CD4-positive, alpha-beta T cell treated with Interleukin-6 for 4 hours (primary cell): Measurements from ENCODE around the gene CDH1.
"Not testable (repeated sequence)": the region's sequence is repeated elsewhere in the genome, so short reads cannot be mapped to it uniquely, and the experiment has no call there.

Experiments used
- DNase-seq: peaks from one replicate; pipeline ENCODE4 v3.0.0-alpha.2; 2020; ENCODE audit warnings: mixed read lengths

CDH1 gene

DNA sequence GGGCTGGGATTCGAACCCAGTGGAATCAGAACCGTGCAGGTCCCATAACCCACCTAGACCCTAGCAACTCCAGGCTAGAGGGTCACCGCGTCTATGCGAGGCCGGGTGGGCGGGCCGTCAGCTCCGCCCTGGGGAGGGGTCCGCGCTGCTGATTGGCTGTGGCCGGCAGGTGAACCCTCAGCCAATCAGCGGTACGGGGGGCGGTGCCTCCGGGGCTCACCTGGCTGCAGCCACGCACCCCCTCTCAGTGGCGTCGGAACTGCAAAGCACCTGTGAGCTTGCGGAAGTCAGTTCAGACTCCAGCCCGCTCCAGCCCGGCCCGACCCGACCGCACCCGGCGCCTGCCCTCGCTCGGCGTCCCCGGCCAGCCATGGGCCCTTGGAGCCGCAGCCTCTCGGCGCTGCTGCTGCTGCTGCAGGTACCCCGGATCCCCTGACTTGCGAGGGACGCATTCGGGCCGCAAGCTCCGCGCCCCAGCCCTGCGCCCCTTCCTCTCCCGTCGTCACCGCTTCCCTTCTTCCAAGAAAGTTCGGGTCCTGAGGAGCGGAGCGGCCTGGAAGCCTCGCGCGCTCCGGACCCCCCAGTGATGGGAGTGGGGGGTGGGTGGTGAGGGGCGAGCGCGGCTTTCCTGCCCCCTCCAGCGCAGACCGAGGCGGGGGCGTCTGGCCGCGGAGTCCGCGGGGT is at the start of gene CDH1:
TSS of gene CDH1 (plus strand) at position 247 of the 684 bp plus-strand sequence. CDS start at position 371, 124 bp downstream.
- peak; percentile 36 for DNase-seq

- DNase-seq: no peak
These were observed 47.2 kb upstream of the CDH1 start for GRCh38 chr16:68689921-68690320.

- DNase-seq: no peak
These were observed 41.5 kb upstream of the CDH1 start for GRCh38 chr16:68695575-68695974.

DNA sequence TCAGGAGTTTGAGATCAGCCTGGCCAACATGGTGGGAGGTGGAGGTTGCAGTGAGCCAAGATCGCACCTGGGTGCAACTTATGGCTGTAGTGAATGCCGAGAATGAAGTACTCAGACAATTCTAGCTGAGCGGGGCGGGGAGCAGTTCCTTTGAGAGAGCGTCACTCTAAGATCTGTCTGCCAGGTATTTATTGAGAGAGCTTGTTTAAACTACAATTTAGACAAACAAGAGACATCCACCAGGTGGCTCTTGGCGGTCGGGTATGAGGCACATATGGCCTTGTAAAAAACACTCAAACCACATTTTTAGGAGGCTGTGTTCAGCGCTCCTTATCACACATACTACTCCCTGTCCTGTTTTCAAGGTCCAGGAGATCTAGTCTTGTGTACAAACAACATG is 40.6 kb upstream of the CDH1 start:
- no peak for DNase-seq

DNA sequence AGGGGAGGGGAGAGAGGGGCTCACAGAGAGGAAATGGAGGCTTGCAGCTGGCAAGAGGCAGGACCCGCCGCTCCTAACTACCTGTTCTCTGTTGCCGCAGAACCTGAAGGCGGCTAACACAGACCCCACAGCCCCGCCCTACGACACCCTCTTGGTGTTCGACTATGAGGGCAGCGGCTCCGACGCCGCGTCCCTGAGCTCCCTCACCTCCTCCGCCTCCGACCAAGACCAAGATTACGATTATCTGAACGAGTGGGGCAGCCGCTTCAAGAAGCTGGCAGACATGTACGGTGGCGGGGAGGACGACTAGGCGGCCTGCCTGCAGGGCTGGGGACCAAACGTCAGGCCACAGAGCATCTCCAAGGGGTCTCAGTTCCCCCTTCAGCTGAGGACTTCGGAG is 39.0 kb upstream of the CDH1 start:
- DNase-seq: no peak

DNA sequence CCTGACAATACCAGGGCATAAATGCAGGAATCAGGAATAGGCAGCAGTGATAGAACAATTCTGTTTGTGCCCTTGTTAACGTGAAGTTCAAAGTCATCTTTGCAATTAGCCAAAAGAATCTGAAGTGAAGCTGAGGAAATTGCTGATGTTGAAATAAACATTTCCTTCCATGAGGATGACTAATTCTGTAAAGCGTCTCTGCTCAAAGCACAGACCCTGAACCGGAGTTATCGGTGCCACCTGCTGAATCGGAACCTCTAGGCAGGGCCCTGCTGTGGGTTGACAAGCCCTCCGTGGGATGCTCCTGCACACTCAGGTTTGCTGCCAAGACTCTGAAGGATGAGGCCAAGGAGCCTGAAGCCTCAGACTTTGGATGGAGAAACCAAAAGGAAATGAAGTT is 37.0 kb upstream of the CDH1 start:
- no peak for DNase-seq

- no peak for DNase-seq
These were observed 36.3 kb upstream of the CDH1 start for GRCh38 chr16:68700831-68701230.

DNA sequence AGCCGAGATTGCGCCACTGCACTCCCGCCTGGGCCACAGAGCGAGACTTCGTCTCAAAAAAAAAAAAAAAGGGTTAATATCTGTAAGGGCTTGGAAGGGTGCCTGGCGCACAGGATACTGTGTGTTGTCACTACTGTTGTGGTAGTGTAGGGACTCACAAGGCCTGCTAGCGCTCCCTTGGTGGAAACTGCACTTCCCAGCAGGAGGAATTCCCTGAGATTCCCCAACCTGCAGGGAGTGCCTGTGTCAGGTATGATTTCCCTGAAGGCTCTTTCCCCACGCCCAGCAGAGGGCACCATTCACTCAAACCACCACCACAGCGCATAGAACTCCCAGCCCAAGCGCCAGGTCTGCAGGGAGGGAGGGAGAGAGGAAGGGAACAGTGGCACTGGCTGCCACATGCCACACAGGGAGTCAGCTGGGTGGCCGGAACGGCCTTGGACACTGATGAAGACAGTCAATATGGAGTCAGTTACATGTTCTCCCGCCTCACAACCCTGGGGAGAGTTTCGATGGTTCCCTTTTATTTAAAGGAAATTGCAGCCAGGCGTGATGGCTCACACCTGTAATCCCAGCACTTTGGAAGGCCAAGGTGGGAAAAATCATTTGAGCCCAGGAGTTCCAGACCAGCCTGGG is 32.7 kb upstream of the CDH1 start:
- DNase-seq: peak; percentile 56

GRCh38 chr16:68707340-68708152 is 29.5 kb upstream of the CDH1 start:
- no peak for DNase-seq

DNA sequence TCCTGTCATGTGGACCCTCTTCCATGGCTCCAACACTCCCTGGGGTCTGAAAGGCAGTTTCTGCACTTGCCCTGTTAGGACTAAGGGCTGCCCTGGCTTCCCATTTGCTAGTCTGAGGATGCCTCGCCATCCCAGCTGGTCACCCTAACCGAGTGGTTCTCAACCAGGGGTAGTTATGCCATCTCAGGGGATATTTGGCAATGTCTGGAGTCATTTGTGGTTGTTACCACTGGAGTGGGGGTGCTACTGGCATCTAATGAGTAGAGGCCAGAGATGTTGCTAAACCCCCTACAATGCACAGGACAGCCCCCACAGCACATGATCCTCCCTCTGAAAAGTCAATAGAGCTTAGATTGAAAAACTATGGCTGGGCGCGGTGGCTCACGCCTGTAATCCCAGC is 26.9 kb upstream of the CDH1 start:
- DNase-seq: no peak

GRCh38 chr16:68711421-68712139 is 25.5 kb upstream of the CDH1 start:
- no peak for DNase-seq

GRCh38 chr16:68713361-68713760 is 23.7 kb upstream of the CDH1 start:
- DNase-seq: no peak

DNA sequence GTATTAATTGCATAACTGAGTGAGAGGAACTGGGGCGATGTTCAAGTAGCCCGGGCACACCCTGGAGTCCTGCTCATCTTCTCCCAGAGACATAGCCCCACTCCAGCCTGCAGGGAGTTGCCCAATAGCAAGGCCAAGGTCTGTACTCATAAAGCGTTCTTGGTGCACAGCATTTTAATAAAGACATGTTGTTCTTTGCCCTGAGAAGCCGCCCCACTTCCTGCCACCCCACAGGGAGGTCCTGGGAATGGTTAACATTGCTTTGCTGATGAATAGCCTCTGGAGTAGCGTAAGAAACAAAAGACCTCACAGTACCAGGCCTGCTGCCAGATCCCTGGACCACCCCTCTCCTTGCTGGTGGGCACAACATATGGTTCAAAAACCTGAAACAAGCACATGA is 21.6 kb upstream of the CDH1 start:
- no peak for DNase-seq

DNA sequence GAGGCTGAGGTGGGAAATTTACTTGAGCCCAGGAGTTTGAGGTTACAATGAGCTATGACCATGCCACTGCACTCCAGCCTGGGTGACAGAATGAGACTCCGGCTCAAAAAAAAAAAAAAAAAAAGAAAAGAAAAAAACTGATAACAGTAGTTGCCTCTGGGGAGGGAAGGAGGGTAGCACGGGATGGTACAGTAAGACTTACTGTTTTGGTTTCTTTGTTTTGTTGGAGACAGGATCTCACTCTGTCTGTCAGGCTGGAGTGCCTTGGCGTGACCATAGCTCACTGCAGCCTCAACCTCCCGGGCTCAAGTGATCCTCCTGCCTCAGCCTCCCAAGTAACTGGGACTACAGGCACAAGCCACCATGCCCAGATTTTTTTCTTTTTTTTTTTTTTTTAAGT is 20.6 kb upstream of the CDH1 start:
- DNase-seq: not testable (repeated sequence)

DNA sequence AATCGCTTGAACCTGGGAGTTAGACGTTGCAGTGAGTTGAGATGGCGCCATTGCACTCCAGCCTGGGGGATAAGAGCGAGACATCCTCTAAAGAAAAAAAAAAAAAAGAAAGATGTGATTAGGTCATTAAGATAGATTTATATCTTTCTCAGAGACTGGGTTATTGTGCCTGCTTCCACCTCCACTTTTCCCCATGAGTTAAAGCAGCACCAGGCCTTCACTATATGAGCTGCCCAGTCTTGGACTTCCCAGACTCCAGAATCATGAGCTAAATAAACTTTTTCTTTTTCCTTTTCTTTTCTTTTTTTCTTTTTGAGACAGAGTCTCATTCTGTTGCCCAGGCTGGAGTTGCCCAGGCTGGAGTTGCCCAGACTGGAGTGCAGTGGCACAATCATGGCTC is 19.4 kb upstream of the CDH1 start:
- DNase-seq: no peak

- DNase-seq: no peak
These were observed 18.5 kb upstream of the CDH1 start for GRCh38 chr16:68718590-68718989.

GRCh38 chr16:68719993-68720489 is 17.1 kb upstream of the CDH1 start:
- no peak for DNase-seq

- DNase-seq: no peak
These were observed 14.7 kb upstream of the CDH1 start for GRCh38 chr16:68722119-68723024.

GRCh38 chr16:68724797-68725196 is 12.3 kb upstream of the CDH1 start:
- no peak for DNase-seq

DNA sequence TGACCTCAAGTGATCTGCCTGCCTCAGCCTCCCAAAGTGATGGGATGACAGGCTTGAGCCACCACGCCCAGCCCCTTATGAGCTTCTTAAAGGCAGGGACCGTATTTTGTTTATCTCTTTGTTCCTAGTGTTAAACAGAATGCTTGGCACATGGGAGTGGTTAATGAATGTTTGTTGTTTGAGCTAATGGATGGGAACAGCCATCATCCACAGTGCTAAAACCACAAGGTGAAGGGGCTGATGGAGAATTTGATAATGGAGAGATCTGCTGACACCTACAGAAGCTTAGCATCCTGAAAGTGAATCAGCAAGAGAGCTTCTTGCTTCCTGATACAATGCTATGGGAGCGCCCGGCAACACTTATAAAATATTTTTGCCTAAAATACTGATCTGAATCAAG is 8.6 kb upstream of the CDH1 start:
- DNase-seq: no peak

GRCh38 chr16:68731637-68732036 is 5.5 kb upstream of the CDH1 start:
- DNase-seq: no peak
